ENCODE measurements around the gene SRA1.

Gene SRA1

GRCh38 chr5:140548791-140549190 lies 8.5 kb downstream of the SRA1 start:
- no peak for DNase-seq

- DNase-seq, result no peak
These were observed 9.0 kb downstream of the SRA1 start for GRCh38 chr5:140548300-140548688.

GRCh38 chr5:140547508-140548299 lies 9.6 kb downstream of the SRA1 start, which contains the start of gene EIF4EBP3:
Gene EIF4EBP3 (plus strand): TSS chr5:140547662. CDS start chr5:140547738, 76 bp downstream.
- DNase-seq, result peak; percentile 72

- DNase-seq, result no peak
These were observed 10.3 kb downstream of the SRA1 start for GRCh38 chr5:140546851-140547507.

- no peak for DNase-seq
These were observed 11.7 kb downstream of the SRA1 start for GRCh38 chr5:140545606-140546005.

GRCh38 chr5:140544986-140545385 lies 12.3 kb downstream of the SRA1 start:
- DNase-seq, result no peak

- no peak for DNase-seq
These were observed 14.3 kb downstream of the SRA1 start for GRCh38 chr5:140542972-140543371.

GRCh38 chr5:140540227-140540626 lies 17.0 kb downstream of the SRA1 start:
- DNase-seq, result no peak

GRCh38 chr5:140524003-140524402 lies 33.3 kb downstream of the SRA1 start:
- DNase-seq, result no peak

GRCh38 chr5:140513124-140513523 lies 44.1 kb downstream of the SRA1 start:
- no peak for DNase-seq

- peak; percentile 4 for DNase-seq
These were observed 47.4 kb downstream of the SRA1 start for GRCh38 chr5:140509898-140510297.

GRCh38 chr5:140502834-140503233 lies 54.4 kb downstream of the SRA1 start:
- no peak for DNase-seq
